Measurements from ENCODE around the gene LAMTOR3. TPM values are rescaled to one million over a fixed set of nuclear protein-coding genes. Genes with fewer than 3 reads are reported as not detected.
"Not testable (repeated sequence)": the region's sequence is repeated elsewhere in the genome, so short reads cannot be mapped to it uniquely, and the experiment has no call there.

LAMTOR3 gene
- total and polyA plus RNA-seq, 2 experiments from 2014 or later, result 64.3 to 68.1 TPM

DNA sequence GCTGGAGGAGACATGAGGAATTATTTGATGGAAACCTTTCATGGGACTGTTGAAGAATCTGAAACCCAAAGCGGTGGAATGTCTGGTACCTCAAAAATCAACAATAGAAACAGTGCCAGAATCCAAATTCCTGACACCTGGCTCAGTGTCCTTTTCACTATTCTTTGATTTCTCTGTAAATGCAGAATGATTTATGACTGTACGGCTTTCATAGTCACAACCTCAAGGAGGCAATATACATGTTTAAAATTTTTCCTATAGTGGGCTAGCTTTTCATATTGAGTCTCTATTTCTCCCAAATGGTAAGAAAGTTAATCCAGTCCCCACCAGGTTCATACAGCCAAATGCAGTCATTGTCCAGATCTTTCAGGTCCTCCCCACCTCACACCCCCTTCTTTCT, 58.3 kb downstream of the LAMTOR3 start:
- no peak overlapping the region for H3K4me2 ChIP-seq (ENCODE audit: unreplicated experiment)
- no peaks in the 10 kb centered on the region for H3K4me1 ChIP-seq (ENCODE audit: insufficient read depth)
- H3K9me2 ChIP-seq (ENCODE audit: insufficient read depth), result no peaks in the 10 kb centered on the region
- in situ Hi-C loops (cut with MboI), result no loop called here
- TF ChIP-seq EZH2phosphoT487 (IDR thresholded peaks at IDR 0.05; ENCODE audit: insufficient read depth, low read depth) (no peak), EZH2 (IDR thresholded peaks at IDR 0.05; ENCODE audit: insufficient read depth, poor library complexity, severe bottlenecking) (no peak)
- WGBS, 2 experiments (ENCODE audit: low coverage in 1 of 2, low lambda C conversion rate in 2 of 2, missing lambda C conversion rate in 2 of 2), result 79 to 80% methylated on average over 2 of the region's 2 CpGs
- no peaks in the 10 kb centered on the region for H3K36me3 ChIP-seq (ENCODE audit: low read depth)
- H4K20me1 ChIP-seq (ENCODE audit: insufficient read depth), result no peaks in the 10 kb centered on the region
- no peak overlapping the region for H3K27ac ChIP-seq
- no peaks in the 10 kb centered on the region for H3K9me3 ChIP-seq (ENCODE audit: low read depth)
- H2AFZ ChIP-seq, result no peak overlapping the region
- H3K4me3 ChIP-seq, result no peak overlapping the region
- H3K9ac ChIP-seq, result no peak overlapping the region
- no peaks in the 10 kb centered on the region for H3K79me2 ChIP-seq (ENCODE audit: insufficient read depth)
- no peak for DNase-seq
- no peaks in the 10 kb centered on the region for H3F3A ChIP-seq (ENCODE audit: insufficient read depth)
- no peaks in the 10 kb centered on the region for H3K27me3 ChIP-seq (replicated peaks; ENCODE audit: insufficient read depth)

DNA sequence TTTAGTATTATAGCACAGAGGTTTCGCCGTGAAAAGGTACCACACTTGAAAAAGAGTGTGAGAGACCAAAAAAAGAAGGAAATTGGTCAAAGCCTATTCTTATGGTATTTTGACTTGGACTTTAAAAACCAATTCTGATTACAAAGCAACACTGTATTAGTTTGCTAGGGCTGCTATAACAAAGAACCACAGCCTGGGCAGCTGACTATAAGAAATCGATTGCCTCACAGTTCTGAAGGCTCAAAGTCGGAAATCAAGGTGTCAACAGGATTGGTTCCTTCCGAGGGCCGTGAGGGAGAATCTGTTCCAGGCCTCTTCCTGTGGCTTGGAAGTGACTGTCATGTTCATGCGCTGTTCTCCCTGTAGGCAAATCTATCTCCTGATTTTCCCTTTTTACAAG, 59.7 kb downstream of the LAMTOR3 start:
- no peaks in the 10 kb centered on the region for H3K9me2 ChIP-seq (ENCODE audit: insufficient read depth)
- DNase-seq, result no peak
- H2AFZ ChIP-seq, result no peak overlapping the region
- no peaks in the 10 kb centered on the region for H4K20me1 ChIP-seq (ENCODE audit: insufficient read depth)
- no peaks in the 10 kb centered on the region for H3K9me3 ChIP-seq (ENCODE audit: low read depth)
- no peak overlapping the region for H3K9ac ChIP-seq
- H3K79me2 ChIP-seq (ENCODE audit: insufficient read depth), result no peaks in the 10 kb centered on the region
- no peak overlapping the region for H3K4me3 ChIP-seq
- no peak overlapping the region for H3K27ac ChIP-seq
- H3F3A ChIP-seq (ENCODE audit: insufficient read depth), result no peaks in the 10 kb centered on the region
- 62 to 64% methylated on average over 7 of the region's 7 CpGs for WGBS, 2 experiments (ENCODE audit: low coverage in 1 of 2, low lambda C conversion rate in 2 of 2, missing lambda C conversion rate in 2 of 2)
- no peak for TF ChIP-seq EZH2phosphoT487 (IDR thresholded peaks at IDR 0.05; ENCODE audit: insufficient read depth, low read depth)
- TF ChIP-seq EZH2 (IDR thresholded peaks at IDR 0.05; ENCODE audit: insufficient read depth, poor library complexity, severe bottlenecking), result no peak
- no peaks in the 10 kb centered on the region for H3K4me1 ChIP-seq (ENCODE audit: insufficient read depth)
- no peaks in the 10 kb centered on the region for H3K27me3 ChIP-seq (replicated peaks; ENCODE audit: insufficient read depth)
- in situ Hi-C loops (cut with MboI), result no loop called here
- no peaks in the 10 kb centered on the region for H3K36me3 ChIP-seq (ENCODE audit: low read depth)
- no peak overlapping the region for H3K4me2 ChIP-seq (ENCODE audit: unreplicated experiment)

DNA sequence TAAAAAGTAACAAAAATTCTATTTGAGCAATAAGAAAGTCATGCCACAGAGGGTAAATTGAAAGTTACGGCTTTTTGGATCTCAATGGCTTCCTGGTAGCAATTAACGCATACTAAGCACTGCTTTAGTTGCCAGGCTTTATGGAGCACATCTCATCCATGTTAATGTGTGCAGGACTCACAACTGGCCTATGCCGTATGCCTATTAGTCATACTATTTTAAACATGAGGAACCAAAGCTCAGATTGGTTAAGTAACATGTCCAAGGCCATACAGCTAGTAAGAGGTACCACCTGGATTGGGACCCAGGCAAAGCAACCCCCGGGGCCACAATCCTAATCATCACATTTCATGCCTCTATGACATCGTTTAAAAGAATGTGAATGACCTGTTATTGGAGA, 60.5 kb downstream of the LAMTOR3 start:
- H3K4me3 ChIP-seq, result no peak overlapping the region
- no peak for DNase-seq
- H3F3A ChIP-seq (ENCODE audit: insufficient read depth), result no peaks in the 10 kb centered on the region
- H3K27me3 ChIP-seq (replicated peaks; ENCODE audit: insufficient read depth), result no peaks in the 10 kb centered on the region
- no peaks in the 10 kb centered on the region for H3K9me3 ChIP-seq (ENCODE audit: low read depth)
- H3K4me1 ChIP-seq (ENCODE audit: insufficient read depth), result no peaks in the 10 kb centered on the region
- H3K79me2 ChIP-seq (ENCODE audit: insufficient read depth), result no peaks in the 10 kb centered on the region
- H2AFZ ChIP-seq, result no peak overlapping the region
- H4K20me1 ChIP-seq (ENCODE audit: insufficient read depth), result no peaks in the 10 kb centered on the region
- TF ChIP-seq EZH2phosphoT487 (IDR thresholded peaks at IDR 0.05; ENCODE audit: insufficient read depth, low read depth), result no peak
- TF ChIP-seq EZH2 (IDR thresholded peaks at IDR 0.05; ENCODE audit: insufficient read depth, poor library complexity, severe bottlenecking), result no peak
- H3K9me2 ChIP-seq (ENCODE audit: insufficient read depth), result no peaks in the 10 kb centered on the region
- WGBS, 2 experiments (ENCODE audit: low coverage in 1 of 2, low lambda C conversion rate in 2 of 2, missing lambda C conversion rate in 2 of 2), result 61 to 66% methylated on average over 5 of the region's 5 CpGs
- no peak overlapping the region for H3K9ac ChIP-seq
- in situ Hi-C loops (cut with MboI), result no loop called here
- no peak overlapping the region for H3K27ac ChIP-seq
- no peaks in the 10 kb centered on the region for H3K36me3 ChIP-seq (ENCODE audit: low read depth)
- no peak overlapping the region for H3K4me2 ChIP-seq (ENCODE audit: unreplicated experiment)

DNA sequence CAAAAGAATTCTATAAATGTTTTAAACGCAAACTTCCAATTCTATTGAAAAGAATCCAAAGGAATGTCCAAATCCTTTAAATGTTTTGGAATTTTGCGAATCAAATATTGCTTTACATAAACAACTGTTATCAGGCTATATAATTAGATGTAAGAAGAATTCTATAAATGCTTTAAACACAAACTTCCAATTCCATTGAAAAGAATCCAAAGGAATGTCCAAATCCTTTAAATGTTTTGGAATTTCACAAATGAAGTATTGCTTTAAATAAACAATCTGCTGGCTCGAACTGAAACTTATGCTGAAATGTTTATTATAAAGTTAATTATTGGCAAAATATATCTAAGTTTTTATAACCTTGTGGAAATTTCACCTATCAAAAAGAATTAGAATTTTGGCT, 61.5 kb downstream of the LAMTOR3 start:
- no peak for DNase-seq
- no peaks in the 10 kb centered on the region for H3K27me3 ChIP-seq (replicated peaks; ENCODE audit: insufficient read depth)
- no peaks in the 10 kb centered on the region for H3K9me3 ChIP-seq (ENCODE audit: low read depth)
- no peaks in the 10 kb centered on the region for H3K36me3 ChIP-seq (ENCODE audit: low read depth)
- H3K4me1 ChIP-seq (ENCODE audit: insufficient read depth), result no peaks in the 10 kb centered on the region
- no peaks in the 10 kb centered on the region for H4K20me1 ChIP-seq (ENCODE audit: insufficient read depth)
- no peak overlapping the region for H3K9ac ChIP-seq
- WGBS, 2 experiments (ENCODE audit: low coverage in 1 of 2, low lambda C conversion rate in 2 of 2, missing lambda C conversion rate in 2 of 2), result 39 to 44% methylated on average over 3 of the region's 3 CpGs
- H3K9me2 ChIP-seq (ENCODE audit: insufficient read depth), result no peaks in the 10 kb centered on the region
- H3K4me2 ChIP-seq (ENCODE audit: unreplicated experiment), result no peak overlapping the region
- H3F3A ChIP-seq (ENCODE audit: insufficient read depth), result no peaks in the 10 kb centered on the region
- H3K4me3 ChIP-seq, result no peak overlapping the region
- no peak overlapping the region for H2AFZ ChIP-seq
- TF ChIP-seq EZH2 (IDR thresholded peaks at IDR 0.05; ENCODE audit: insufficient read depth, poor library complexity, severe bottlenecking), result no peak
- TF ChIP-seq EZH2phosphoT487 (IDR thresholded peaks at IDR 0.05; ENCODE audit: insufficient read depth, low read depth), result no peak
- H3K79me2 ChIP-seq (ENCODE audit: insufficient read depth), result no peaks in the 10 kb centered on the region
- in situ Hi-C loops (cut with MboI), result no loop called here
- no peak overlapping the region for H3K27ac ChIP-seq

DNA sequence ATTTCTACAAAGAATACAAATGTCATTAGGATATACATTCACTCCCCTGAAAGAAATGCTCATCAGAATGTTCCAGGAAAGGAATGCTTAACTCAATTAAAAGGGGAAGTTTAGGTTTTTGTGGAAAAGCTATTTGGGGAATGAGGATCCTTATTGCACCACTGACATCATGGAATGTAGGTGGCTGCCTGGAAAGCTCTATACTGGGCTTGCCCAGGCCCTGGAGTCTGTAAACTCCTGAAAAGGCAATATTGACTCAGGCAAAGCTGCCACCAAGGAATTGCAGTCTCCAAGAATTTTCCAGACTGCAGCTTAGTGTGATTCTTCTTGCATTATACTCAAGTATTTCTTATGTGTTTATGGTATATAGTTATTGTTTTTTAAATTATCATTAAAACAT, 61.9 kb downstream of the LAMTOR3 start:
- Histone ChIP-seq H3K9ac (no peak overlapping the region), H3K79me2 (ENCODE audit: insufficient read depth) (no peaks in the 10 kb centered on the region), H2AFZ (no peak overlapping the region), H3K4me2 (ENCODE audit: unreplicated experiment) (no peak overlapping the region), H3K9me3 (ENCODE audit: low read depth) (no peaks in the 10 kb centered on the region), H3K27me3 (replicated peaks; ENCODE audit: insufficient read depth) (no peaks in the 10 kb centered on the region), H3K27ac (no peak overlapping the region), H3F3A (ENCODE audit: insufficient read depth) (no peaks in the 10 kb centered on the region), H3K9me2 (ENCODE audit: insufficient read depth) (no peaks in the 10 kb centered on the region), H3K4me3 (no peak overlapping the region), H3K36me3 (ENCODE audit: low read depth) (no peaks in the 10 kb centered on the region), H4K20me1 (ENCODE audit: insufficient read depth) (no peaks in the 10 kb centered on the region), H3K4me1 (ENCODE audit: insufficient read depth) (no peaks in the 10 kb centered on the region)
- DNase-seq, result no peak
- in situ Hi-C loops (cut with MboI), result no loop called here
- no peak for TF ChIP-seq EZH2 (IDR thresholded peaks at IDR 0.05; ENCODE audit: insufficient read depth, poor library complexity, severe bottlenecking)
- TF ChIP-seq EZH2phosphoT487 (IDR thresholded peaks at IDR 0.05; ENCODE audit: insufficient read depth, low read depth), result no peak

DNA sequence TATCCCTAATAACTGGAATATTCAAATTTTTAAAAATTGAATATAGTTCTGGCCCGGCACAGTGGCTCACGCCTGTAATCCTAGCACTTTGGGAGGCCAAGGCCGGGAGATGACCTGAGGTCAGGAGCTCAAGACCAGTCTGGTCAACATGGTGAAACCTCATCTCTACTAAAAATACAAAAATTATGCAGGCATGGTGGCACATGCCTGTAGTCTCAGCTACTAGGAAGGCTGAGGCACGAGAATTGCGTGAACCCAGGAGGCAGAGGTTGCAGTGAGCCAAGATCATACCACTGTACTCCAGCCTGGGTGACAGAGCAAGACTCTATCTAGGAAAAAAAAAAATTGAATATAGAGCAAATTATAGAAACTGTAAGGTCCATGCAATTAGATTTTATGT, 64.2 kb downstream of the LAMTOR3 start:
- in situ Hi-C loops (cut with MboI); H3K4me1 ChIP-seq (ENCODE audit: insufficient read depth); H3K79me2 ChIP-seq (ENCODE audit: insufficient read depth); DNase-seq; H3K9me3 ChIP-seq (ENCODE audit: low read depth); H3F3A ChIP-seq (ENCODE audit: insufficient read depth); H3K4me3 ChIP-seq; H3K9ac ChIP-seq; H2AFZ ChIP-seq; H3K36me3 ChIP-seq (ENCODE audit: low read depth); H3K27me3 ChIP-seq (replicated peaks; ENCODE audit: insufficient read depth); H3K4me2 ChIP-seq (ENCODE audit: unreplicated experiment); H4K20me1 ChIP-seq (ENCODE audit: insufficient read depth); H3K27ac ChIP-seq; H3K9me2 ChIP-seq (ENCODE audit: insufficient read depth): not testable (repeated sequence)
- WGBS, 2 experiments (ENCODE audit: low coverage in 1 of 2, low lambda C conversion rate in 2 of 2, missing lambda C conversion rate in 2 of 2), result 82 to 87% methylated on average over 5 of the region's 5 CpGs

Data from GM23248 (cell line).